Activated T-helper 1 cell treated with Interleukin-2 at 50 U/mL for 16 hours (primary cell): ENCODE data around the gene SLC24A4.

Source experiments
- DNase-seq: peaks from one replicate; pipeline ENCODE4 v3.0.0-alpha.2; 2020; ENCODE audit warnings: low read depth

SLC24A4 gene

DNA sequence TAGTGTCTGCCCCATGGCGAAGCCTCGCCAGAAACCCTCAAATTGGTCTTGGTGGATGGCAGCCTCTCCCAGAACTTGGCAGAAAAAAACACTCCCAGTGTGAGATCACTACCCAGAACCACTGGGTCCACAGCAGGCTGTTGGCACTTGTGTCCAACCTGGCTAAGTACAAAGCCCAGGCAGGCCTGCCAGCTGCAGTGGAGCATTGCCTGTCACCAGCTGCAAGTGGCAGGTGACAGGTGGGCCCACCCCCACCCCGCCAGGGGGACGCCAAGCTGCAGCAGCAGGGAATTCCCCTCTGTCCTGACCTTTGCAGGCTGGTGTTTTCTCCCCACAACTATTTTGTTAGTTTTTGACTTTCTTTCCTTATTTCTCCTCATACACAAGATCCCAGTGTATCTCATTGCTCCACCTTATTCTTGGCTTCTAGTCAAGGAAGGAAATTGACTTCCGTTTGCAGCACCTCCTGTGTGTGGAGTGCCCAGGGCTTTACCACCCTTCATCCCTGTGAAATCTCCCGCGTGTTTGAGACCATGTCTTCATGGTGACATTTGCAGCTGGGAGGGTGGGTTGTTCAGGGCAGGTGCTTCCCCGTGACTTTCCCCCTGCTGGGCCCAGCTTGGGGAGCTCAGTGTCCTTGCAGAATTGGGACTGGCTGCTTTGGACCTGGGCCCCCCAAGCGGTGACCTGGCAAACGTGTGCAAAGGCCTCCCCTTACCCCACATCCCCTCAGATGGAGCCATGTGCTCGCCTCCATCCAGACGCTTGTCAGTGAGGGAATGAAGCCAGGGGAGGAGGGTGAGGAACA lies 116.8 kb downstream of the SLC24A4 start:
- DNase-seq, result no peak

DNA sequence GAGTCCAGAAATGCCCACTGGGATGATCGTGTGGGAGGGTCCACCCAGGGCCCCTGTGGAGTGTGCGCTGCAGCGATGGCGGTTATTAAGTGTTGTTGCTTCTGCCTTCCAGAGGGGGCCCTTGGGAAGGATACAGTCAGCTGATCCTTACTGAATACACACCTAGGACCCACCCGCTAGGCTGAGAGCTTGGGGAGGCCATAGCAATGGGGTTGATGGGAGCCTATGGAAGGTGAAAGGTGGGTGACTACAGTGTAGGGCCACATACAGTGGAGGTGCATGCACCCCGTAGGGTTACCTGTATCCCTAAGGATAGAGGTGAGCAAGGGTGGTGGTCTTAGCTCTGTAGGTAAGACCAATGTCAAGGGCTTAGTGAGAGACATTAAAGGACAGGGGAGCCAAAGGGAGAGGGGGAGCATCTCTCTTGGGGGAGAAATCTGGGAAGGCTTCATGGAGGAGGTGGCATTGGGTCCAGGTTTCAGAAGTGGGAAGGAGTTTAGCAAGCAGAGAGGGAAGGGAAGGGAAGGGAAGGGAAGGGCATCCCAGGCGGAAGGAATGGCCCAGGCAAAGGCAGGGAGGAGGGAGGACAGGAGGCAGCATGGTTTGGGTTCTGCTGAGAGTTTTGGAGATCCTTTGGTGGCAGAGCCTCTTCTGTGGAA lies 117.5 kb downstream of the SLC24A4 start:
- DNase-seq, result no peak

DNA sequence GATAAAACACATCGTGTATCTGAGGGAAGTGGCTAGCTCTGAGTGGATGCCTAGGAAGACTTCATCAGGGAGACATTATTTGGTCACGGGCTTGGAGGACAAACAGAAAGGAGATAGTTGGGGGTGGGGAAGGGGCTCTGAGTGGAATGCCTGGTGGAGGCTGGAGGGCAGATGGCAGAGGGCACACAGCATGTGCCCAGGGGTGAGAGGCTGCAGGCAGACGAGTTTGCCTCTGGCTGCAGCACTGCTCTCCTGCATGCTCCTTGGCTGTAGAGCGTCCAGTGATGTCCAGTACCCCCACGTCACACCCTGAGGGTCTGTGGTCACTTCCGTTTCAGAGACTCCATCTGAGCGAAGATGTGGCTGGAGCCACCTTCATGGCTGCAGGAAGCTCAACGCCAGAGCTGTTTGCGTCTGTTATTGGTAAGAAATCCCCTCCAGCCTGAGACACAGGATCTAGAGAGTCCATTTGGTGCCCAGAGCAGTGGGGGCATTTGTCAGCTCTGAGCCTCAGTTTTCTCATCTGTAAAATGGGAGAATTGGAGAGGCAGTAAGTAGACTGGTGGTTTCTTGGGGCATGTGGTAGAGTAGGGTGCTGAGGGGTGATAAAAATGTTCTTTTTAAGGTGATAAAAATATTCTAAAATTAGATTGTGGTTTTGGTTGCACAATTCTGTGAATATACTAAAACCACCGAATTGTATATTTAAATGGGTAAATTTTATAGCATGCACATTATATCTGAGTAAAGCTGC lies 119.0 kb downstream of the SLC24A4 start:
- DNase-seq, result no peak

DNA sequence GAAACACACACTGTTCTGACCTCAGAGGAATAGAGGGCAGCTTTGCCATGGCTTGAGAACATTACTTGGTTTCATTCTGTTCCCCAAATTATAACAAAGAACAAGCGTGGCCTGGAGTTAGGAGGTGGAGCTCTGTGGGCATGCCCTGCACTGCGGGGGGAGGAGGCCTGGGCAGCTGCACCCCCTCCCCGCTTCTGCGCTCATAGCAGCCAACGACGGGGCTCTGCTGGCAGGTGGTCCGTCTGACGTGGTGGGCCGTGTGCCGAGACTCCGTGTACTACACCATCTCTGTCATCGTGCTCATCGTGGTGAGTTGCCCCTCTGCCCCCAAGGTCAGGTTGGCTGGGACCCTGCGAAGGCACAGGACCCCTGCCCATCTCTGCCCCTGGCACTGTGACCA lies 120.2 kb downstream of the SLC24A4 start:
- DNase-seq, result no peak

DNA sequence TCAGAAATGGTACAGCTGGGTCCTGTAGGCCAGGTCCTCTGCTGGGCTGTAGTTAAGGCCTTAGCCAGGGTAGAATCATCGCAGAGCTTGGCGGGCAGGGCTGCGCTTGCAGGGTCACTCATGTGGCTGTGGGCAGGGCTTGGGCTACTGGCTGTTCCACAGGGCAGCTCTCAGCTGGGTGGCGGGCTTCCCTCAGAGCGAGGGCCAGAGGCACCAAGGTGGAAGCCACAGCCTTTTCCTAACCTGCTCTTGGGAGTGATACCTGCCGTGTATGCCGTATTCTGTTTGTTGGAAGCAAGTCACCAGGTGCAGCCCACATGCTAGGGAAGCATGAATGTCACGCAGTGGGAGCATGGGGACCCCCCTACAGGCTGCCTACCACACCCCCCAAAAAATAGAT lies 120.8 kb downstream of the SLC24A4 start:
- no peak for DNase-seq

DNA sequence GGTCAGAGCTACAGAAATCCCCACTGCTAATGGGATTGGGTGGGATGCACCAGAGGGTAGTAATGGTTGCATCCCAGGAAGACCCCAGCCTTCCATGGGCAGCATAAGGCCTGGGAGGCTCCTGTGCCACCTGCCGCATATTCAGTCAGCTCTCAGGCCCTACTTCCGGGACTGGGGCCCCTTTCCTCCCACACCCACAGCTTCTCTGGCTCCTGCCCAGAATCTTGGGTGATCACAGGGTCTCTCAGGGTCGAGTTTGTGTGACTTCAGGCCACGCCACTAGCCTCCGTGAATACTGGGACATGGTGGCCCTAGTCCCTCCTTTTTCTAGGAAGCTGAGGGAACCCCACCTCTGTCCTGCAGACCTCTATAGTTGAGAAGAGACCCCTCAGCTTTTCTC lies 123.8 kb downstream of the SLC24A4 start:
- DNase-seq, result no peak

DNA sequence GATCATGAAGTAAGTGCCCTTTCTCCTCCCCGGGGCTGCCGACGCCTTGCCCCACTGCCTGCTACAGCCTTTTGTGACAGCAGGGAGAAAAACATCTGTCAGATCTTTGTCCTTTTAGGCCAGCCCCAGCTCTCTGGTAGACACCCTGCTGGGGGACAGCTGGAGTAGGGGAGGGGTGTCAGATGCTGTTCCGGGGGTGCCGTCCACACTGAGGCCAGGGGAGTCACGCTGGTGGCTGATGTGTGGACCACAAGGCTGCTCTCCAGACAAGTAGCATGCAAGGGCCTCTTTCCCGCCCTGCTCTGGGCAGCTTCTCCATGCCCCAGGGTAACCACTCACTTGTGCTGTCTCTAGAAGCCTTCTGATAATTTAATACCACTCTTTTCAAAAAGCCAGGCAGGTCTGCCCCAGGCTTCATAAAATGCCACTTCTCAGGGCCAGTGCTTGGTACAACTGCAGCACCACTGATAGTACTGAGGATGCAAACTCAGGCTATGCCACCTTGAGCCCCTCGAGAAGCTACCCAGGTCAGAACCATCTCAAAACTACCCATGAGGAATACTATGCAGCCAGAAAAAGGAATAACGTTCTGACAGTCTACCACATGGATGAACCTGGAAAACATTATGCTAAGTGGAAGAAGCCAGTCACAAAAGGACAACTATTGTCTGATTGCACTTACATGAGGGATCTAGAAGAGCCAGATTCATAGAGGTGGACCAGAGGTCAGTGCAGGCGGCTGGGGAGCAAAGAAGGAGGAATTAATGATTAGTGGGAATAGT lies 124.6 kb downstream of the SLC24A4 start:
- no peak for DNase-seq

DNA sequence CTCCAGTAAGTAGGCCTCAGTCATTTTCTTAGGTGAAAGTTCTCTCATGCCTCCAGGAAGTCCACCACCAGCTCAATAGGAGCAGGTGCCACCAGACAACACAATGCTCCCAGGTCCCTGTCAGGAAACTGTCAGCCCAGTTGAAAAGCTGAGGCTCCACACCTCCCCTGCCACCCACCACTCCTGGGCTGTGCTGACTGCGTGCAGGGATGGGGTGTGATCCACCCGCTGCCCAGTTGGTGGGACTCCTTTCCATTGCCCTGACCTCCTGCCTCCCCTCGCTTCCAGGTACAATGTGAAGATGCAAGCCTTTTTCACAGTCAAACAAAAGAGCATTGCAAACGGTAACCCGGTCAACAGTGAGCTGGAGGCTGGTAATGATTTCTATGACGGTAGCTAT lies 125.8 kb downstream of the SLC24A4 start:
- no peak for DNase-seq

DNA sequence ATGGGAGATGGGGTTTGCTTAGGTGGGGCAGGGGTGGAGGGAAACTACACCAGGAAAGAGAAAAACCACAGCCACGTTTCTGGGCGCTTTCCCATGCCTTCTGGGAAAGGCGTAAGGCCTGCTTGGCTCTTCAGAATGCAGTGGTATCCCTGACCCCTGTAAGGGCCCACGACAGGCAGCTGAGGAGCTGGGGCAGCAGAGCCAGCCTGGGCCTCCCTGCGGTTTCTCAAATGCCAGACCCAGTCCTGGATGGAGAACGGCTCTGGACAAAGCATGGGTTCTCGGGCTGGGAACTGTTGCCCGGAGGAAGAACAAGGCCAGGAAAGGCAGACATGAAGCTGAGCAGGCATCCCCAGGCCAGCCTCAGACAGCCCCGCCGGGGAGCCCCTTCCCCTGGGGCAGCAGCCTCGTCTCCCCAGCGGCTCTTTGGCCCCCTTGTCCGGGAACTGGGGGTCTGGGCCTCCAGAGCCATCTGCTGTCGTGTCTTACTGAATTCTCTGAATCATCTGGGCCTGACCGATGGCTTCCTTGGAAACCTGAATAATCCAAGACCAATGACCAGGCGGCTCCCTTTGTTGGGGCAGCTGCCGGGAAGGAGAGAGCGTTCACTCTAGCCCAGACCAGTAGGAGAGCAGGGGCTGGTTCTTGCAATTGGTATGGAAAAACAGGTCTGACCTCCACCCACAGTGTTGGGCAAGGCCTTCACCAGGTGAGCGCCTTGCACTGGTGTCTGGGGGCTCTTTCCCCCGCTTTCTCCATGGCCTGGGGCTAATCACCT lies 126.6 kb downstream of the SLC24A4 start:
- no peak for DNase-seq

DNA sequence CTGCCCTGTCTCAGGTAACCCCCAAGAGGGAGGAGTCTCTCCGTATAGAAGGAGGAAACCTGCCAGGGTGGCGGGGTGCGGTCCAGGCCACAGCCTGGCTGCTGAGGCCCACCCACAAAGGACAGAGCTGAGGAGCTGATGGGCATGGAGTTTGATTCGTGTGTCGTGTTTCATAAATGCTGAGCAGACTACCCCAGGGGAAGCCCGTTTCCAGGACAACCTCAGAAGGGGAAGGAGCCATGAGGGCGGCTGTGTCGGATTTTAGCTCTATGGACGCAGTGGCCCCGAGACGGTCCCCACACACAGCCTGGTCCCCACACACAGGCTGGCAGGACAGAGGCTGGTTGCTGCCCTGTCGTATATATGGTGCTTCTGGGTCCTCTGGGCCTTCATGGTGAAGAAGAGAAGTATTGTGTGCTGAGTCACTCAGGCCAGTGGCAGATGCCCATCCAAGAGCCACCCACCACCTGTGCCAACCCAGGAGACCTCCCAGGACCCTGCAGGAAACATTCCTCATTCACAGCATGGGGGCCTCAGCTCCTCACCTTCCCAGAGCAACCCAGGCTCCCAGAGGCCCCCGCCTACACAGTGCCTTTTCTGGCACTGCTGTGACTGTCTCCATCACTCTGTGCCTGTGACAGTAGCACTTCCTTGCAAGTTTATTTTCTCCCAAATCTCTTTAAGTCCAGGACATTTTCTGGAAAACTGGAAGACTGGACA lies 127.5 kb downstream of the SLC24A4 start:
- no peak for DNase-seq

DNA sequence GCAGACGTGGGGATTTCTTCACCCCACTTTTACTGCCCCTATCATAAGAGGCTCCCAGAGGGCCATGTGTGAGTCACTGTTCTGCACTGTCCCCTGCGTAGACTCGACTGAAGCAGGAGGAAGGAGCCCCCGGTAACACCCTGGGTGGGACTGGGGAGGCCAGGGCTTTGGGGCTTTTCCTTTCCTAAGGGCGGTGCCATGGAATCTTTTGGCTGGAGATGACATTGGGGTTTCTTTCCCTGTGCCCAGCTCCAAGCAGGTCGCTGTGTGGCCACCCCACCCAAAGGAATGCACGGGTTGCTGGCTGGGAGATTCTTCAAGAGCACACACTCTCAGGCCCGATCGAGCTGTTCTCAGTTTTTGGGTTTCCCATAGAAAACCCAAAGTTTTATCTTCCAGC lies 128.3 kb downstream of the SLC24A4 start:
- no peak for DNase-seq

DNA sequence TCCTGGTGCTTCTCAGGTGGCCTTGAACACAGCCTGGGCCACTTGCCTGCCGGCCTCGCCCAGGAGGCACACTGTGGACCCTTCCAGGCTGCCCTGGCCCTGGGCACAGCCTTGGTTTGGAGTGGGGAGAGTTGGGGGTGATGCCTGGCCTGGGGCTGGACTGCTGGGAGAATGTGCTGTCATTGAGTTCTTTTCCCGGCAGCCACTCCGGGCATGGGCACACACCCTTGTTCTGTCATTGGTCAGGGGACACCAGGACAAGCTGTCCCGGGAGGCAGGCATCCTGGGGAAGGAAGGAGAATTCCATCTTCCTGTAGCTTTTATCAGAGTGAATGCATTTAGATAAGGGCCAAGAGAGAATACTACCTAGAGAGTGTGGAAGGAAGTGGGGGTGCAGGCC lies 128.8 kb downstream of the SLC24A4 start:
- DNase-seq, result no peak

DNA sequence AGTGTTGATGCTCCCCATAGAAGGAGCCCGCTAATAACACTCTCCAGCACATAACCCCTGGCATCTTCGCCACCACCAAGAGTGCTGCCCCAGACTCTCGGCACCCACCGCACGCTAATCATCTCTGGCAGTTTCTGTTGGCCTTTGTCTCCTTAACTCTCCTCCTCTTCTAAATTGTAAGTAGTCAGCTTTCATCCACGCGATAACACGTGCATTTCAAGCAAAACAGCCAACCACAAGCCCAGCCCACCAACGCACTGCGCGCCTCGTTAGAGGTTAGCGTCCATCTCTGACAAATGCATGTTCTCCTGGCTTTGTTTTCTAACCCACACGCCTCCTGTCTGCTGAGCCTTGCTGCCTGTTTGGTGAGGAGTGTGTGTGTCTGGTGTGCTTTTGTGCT lies 129.5 kb downstream of the SLC24A4 start:
- DNase-seq, result no peak

DNA sequence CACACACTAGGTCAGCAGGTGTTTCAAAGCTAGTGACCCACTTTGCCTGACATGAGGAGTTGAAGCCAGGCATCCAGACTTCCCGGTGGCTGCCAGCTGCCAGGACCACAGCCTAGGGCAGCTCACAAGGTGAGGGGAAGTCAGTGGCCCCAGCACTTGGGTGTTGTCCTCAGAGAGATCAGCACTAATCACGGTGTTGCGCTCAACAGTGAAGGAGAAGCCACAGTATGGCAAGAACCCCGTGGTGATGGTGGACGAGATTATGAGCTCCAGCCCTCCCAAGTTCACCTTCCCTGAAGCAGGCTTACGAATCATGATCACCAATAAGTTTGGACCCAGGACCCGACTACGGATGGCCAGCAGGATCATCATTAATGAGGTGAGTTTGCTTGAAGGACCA lies 130.7 kb downstream of the SLC24A4 start:
- no peak for DNase-seq

DNA sequence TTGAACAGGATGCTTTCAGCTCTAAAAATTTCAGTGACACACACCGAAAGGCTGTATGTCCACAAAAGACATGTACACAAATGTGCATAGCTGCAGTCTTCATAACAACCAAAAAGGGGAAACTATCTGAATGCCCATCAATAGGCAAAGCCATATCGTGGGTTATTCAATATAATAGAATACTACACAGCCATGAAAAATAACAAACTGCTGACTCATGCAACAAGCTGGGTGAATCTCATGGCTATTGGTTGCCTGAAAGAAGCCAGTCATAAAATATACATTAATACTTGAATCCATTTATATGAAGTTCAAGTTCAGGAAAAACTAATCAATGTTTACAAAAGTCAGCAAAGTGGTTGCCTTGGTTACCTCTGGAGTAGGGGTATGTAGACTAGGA lies 132.3 kb downstream of the SLC24A4 start:
- DNase-seq, result no peak

DNA sequence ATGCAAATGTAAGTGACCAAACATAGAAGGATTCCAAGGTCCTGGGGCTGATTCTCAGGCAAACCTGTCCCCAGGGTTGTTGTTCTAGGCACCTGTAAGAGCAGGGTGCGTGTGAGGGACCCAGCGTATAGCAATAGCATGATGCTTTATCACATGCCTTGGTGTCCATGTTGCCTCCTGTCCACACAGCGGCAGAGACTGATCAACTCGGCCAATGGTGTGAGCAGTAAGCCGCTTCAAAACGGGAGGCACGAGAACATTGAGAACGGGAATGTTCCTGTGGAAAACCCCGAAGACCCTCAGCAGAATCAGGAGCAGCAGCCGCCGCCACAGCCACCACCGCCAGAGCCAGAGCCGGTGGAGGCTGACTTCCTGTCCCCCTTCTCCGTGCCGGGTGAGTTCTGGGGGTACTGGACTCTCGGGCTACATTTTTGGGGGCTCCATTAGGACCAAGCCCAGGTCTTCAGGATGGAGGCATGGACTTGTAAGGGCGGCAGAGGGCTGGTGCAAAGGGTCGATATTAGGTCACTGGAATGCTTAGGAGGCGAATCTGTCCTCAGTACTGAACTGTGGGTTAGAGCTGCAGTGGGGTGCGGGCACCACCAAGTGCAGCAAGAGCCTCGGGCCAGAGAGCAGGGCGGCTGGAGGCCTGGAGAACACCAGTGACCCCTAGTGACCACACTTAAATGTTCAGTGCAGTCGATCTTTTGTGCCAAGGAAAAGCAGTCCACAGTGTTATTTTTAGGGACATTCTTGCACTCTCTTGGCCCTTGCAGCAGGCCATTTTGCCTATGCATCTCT lies 133.4 kb downstream of the SLC24A4 start:
- DNase-seq, result no peak

DNA sequence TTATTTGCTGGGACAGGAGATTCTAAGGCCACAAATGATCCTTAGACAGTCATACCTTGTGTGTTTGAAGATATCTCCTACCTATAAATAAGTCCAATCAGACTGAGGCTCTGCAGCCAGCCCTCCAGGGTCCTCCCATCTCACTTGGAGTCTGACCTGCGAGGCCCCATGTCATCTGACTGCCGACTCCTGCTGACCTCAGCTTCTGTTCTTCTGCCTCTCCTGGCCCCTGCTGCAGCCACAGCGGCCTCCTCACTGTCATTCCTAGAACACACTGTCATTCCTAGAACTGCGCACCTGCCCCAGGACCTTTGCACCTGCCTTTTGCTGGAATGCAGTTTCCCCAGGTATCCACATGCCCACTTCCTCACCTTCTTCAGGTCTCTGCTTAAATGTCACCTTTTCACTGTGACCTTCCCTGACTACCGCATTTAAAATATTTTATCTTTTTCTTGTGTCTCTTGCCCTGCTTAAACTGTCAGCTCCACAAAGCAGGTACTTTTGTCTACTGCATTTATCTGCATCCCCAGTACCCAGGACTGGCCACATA lies 134.1 kb downstream of the SLC24A4 start:
- no peak for DNase-seq

DNA sequence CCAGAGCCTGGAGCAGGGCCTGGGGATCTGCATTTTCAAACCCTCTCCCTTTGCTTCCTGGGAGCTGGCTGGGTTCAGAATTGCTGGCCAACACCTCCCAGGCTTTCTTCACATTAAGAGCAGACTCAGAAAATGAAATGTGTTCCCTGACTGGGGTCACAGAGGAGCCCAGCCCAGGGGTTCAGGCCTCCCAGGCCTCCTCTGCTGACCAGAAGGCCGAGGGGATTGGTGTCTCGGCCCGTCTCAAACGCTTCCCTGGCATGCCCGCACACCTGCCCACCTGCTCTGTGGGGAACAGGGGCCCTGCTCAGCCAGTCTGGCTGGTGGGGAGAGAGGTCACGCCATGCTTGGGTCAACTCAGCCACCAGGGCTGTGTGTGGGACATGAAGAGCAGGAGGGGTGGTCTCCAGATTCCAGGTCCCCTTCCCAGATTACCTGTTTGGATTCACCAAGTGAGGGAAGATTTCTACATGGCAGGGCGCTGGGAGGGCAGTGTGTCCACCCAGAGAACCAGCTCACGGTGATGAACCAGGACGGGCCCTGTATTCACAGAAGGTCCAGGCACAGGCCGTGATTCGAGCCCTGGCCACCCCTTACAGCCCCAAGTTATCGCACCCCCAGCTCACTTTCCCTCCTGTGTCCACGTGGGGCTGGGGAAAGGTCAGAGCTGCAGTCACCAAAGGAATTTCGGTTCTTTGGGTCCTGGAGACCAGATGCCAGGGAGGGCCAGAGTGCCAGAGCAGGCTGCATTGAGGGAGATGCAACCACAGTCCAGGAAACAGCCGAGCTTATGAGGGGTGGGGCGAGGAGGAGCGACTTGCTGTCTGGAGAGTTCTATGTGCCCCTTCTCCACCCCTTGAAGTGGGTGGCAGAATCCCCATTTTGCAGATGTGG lies 135.4 kb downstream of the SLC24A4 start:
- no peak for DNase-seq
